Endometrium (tissue), 2 donors: ENCODE measurements around the gene TRIM34.
"Not testable (repeated sequence)": the region's sequence is repeated elsewhere in the genome, so short reads cannot be mapped to it uniquely, and the experiment has no call there.

Source experiments
- FAIRE-seq: peaks from 2 replicates; lab custom pipeline; 2012; peaks lifted over from hg19 to GRCh38; lab: Jason Lieb, UNC
- donor health status: control.
- donor health status: control.

The TRIM34 gene

GRCh38 chr11:5684036-5684645 lies 59.3 kb downstream of the TRIM34 start:
- FAIRE-seq: no peak

GRCh38 chr11:5684646-5685362 lies 60.0 kb downstream of the TRIM34 start, which contains the start of gene TRIM5:
Gene TRIM5, minus strand, starts transcription at chr11:5685074. Its CDS starts 4,897 bp downstream, at chr11:5680177.
- FAIRE-seq: peak; percentile 80

GRCh38 chr11:5686426-5686825 lies 61.6 kb downstream of the TRIM34 start:
- FAIRE-seq: no peak

- FAIRE-seq: no peak
Measured at GRCh38 chr11:5688482-5688881, 63.7 kb downstream of the TRIM34 start.

GRCh38 chr11:5689551-5689983 lies 64.8 kb downstream of the TRIM34 start, which contains the start of gene TRIM22:
Gene TRIM22, plus strand, starts transcription at chr11:5689790. Its CDS starts 6,443 bp downstream, at chr11:5696233.
- peak; percentile 81 for FAIRE-seq

- no peak for FAIRE-seq
Measured at GRCh38 chr11:5690216-5690615, 65.4 kb downstream of the TRIM34 start.

GRCh38 chr11:5690736-5691135 lies 65.9 kb downstream of the TRIM34 start:
- no peak for FAIRE-seq

- FAIRE-seq: not testable (repeated sequence)
Measured at GRCh38 chr11:5691238-5691963, 66.6 kb downstream of the TRIM34 start.

GRCh38 chr11:5691964-5692361 lies 67.2 kb downstream of the TRIM34 start:
- peak; percentile 8 for FAIRE-seq
